SK-N-SH treated with all-trans-retinoic acid at 6 μM for 48 hours (cell line): ENCODE results near the gene EPS8L2.
A peak's percentile ranks its signal among the peaks of the same experiment; 100 is the strongest.

Source experiments
- ATAC-seq: fragments of 200-7000 bp; cut with Tn5 transposase; 3 replicates; pipeline ENCODE4 v1.9.1; 2020; ENCODE audit warnings: mild to moderate bottlenecking, moderate library complexity
- CSDC2 ChIP-seq: fragments of 250-450 bp; sonication (Bioruptor Pico); IDR thresholded peaks from 2 replicates; pipeline ENCODE4 v1.5.0; 2020; ENCODE audit warnings: mild to moderate bottlenecking, moderate library complexity
- ESRRG ChIP-seq: fragments of 250-450 bp; sonication (Bioruptor Pico); IDR thresholded peaks from 2 replicates; pipeline ENCODE4 v1.6.1; 2021; ENCODE audit warnings: mild to moderate bottlenecking
- GLIS3 ChIP-seq: fragments of 250-450 bp; sonication (Bioruptor Pico); IDR thresholded peaks from 2 replicates; pipeline ENCODE4 v1.5.0; 2020; ENCODE audit warnings: mild to moderate bottlenecking, moderate library complexity
- ISL1 ChIP-seq: fragments of 250-450 bp; sonication (Bioruptor Pico); IDR thresholded peaks from 2 replicates; pipeline ENCODE4 v2.1.2; 2022; ENCODE audit warnings: mild to moderate bottlenecking, moderate library complexity
- OSR1 ChIP-seq: fragments of 250-450 bp; sonication (Bioruptor Pico); IDR thresholded peaks from 2 replicates; pipeline ENCODE4 v1.8.0; 2022; ENCODE audit warnings: moderate library complexity, mild to moderate bottlenecking, inconsistent platforms
- PPARA ChIP-seq: fragments of 250-450 bp; sonication (Bioruptor Pico); IDR thresholded peaks from 2 replicates; pipeline ENCODE4 v1.5.0; 2020; ENCODE audit warnings: mild to moderate bottlenecking, borderline replicate concordance
- RARB ChIP-seq: fragments of 250-450 bp; sonication (Bioruptor Pico); IDR thresholded peaks from 2 replicates; pipeline ENCODE4 v1.8.0; 2021; ENCODE audit warnings: mild to moderate bottlenecking, moderate library complexity
- SNAI2 ChIP-seq: fragments of 250-450 bp; sonication (Bioruptor Pico); IDR thresholded peaks from 2 replicates; pipeline ENCODE4 v1.5.0; 2020; ENCODE audit warnings: mild to moderate bottlenecking, moderate library complexity
- TCF4 ChIP-seq: fragments of 250-450 bp; sonication (Bioruptor Pico); IDR thresholded peaks from 2 replicates; pipeline ENCODE4 v1.8.0; 2021; ENCODE audit warnings: mild to moderate bottlenecking, moderate library complexity, borderline replicate concordance
- TOX ChIP-seq: fragments of 250-450 bp; sonication (Bioruptor Pico); IDR thresholded peaks from 2 replicates; pipeline ENCODE4 v1.8.0; 2021; ENCODE audit warnings: mild to moderate bottlenecking, moderate library complexity, borderline replicate concordance
- ZC3H10 ChIP-seq: fragments of 250-450 bp; sonication (Bioruptor Pico); IDR thresholded peaks from 2 replicates; pipeline ENCODE4 v1.5.1; 2021; ENCODE audit warnings: mild to moderate bottlenecking, moderate library complexity
- ZFP3 ChIP-seq: fragments of 250-450 bp; sonication (Bioruptor Pico); IDR thresholded peaks from 2 replicates; pipeline ENCODE4 v1.5.0; 2020; ENCODE audit warnings: mild to moderate bottlenecking, moderate library complexity
- ZFP30 ChIP-seq: fragments of 450-650 bp; formaldehyde crosslinking; IDR thresholded peaks from 2 replicates; pipeline ENCODE4 v1.5.0; 2022; ENCODE audit warnings: mild to moderate bottlenecking, moderate library complexity
- ZNF565 ChIP-seq: fragments of 450-650 bp; formaldehyde crosslinking; conservative IDR thresholded peaks from 2 replicates; pipeline ENCODE4 v1.5.0; 2020; ENCODE audit warnings: low read depth, mild to moderate bottlenecking, moderate library complexity
- ZNF70 ChIP-seq: fragments of 450-650 bp; formaldehyde crosslinking; IDR thresholded peaks from 2 replicates; pipeline ENCODE4 v1.5.0; 2020; ENCODE audit warnings: mild to moderate bottlenecking, moderate library complexity
- ZNF8 ChIP-seq: fragments of 450-650 bp; formaldehyde crosslinking; IDR thresholded peaks from 2 replicates; pipeline ENCODE4 v1.5.0; 2020; ENCODE audit warnings: mild to moderate bottlenecking, moderate library complexity
- TF ChIP-seq, protein P1 (sequence below): fragments of 250-450 bp; sonication (Bioruptor Pico); IDR thresholded peaks from 2 replicates; pipeline ENCODE4 v1.5.0; 2020; ENCODE audit warnings: mild to moderate bottlenecking, moderate library complexity
- TF ChIP-seq, protein P2 (sequence below): fragments of 250-450 bp; sonication (Bioruptor Pico); IDR thresholded peaks from 2 replicates; pipeline ENCODE4 v1.5.1; 2021; ENCODE audit warnings: mild to moderate bottlenecking, moderate library complexity
- TF ChIP-seq, protein P3 (sequence below): fragments of 250-450 bp; sonication (Bioruptor Pico); IDR thresholded peaks from 2 replicates; pipeline ENCODE4 v1.5.1; 2020; ENCODE audit warnings: low read depth, mild to moderate bottlenecking, moderate library complexity
- TF ChIP-seq, protein P4 (sequence below): fragments of 250-450 bp; sonication (Bioruptor Pico); IDR thresholded peaks from 2 replicates; pipeline ENCODE4 v1.8.0; 2021; ENCODE audit warnings: low read depth, mild to moderate bottlenecking, moderate library complexity, borderline replicate concordance
- TF ChIP-seq, protein P5 (sequence below): fragments of 250-450 bp; sonication (Bioruptor Pico); IDR thresholded peaks from 2 replicates; pipeline ENCODE4 v1.8.0; 2020; ENCODE audit warnings: mild to moderate bottlenecking, moderate library complexity, borderline replicate concordance

The EPS8L2 gene

DNA sequence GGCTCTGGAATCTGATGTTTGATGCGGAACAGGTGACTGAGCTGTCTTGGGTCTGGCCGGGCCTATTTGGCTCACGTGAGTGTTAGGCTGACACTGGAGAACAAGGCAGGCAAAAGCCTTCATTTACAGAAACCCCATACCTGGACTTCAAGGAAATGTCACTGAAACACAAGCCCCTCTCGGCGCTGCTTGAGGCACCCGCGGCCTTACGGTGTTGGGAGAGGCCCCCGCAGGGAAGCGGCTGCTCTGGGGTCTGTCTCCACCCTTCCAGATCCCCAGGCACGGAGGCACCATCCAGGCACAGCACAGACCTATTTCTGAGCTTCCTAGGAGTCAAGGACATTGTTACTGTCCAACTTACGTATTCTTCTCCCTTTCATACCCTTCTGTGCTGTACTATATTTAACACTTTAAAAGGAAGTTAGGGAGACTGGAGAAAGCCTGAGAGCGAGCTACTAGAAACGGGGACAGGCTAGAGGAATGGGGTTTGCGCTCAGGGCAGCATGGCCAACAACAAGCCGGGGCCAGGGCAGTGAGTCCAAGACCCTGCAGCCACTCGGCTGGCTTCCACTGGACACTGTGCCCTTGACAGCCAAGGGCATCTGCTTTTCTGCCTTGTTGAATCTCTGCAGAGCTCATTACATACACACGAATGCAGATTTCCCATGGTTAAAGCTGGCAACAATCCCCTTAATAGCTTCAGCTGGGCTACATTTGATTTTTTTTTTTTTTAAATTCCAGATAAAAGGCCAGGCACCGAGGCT is 45.2 kb upstream of the EPS8L2 start (continued):
- TF ChIP-seq, protein P1, sequence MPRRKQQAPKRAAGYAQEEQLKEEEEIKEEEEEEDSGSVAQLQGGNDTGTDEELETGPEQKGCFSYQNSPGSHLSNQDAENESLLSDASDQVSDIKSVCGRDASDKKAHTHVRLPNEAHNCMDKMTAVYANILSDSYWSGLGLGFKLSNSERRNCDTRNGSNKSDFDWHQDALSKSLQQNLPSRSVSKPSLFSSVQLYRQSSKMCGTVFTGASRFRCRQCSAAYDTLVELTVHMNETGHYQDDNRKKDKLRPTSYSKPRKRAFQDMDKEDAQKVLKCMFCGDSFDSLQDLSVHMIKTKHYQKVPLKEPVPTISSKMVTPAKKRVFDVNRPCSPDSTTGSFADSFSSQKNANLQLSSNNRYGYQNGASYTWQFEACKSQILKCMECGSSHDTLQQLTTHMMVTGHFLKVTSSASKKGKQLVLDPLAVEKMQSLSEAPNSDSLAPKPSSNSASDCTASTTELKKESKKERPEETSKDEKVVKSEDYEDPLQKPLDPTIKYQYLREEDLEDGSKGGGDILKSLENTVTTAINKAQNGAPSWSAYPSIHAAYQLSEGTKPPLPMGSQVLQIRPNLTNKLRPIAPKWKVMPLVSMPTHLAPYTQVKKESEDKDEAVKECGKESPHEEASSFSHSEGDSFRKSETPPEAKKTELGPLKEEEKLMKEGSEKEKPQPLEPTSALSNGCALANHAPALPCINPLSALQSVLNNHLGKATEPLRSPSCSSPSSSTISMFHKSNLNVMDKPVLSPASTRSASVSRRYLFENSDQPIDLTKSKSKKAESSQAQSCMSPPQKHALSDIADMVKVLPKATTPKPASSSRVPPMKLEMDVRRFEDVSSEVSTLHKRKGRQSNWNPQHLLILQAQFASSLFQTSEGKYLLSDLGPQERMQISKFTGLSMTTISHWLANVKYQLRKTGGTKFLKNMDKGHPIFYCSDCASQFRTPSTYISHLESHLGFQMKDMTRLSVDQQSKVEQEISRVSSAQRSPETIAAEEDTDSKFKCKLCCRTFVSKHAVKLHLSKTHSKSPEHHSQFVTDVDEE (CRISPR knock-in tag) = no peak
- no peak for TF ChIP-seq ZNF70
- no peak for TF ChIP-seq PPARA
- TF ChIP-seq TOX = no peak
- no peak for TF ChIP-seq OSR1 (CRISPR knock-in tag)
- no peak for TF ChIP-seq SNAI2 (CRISPR knock-in tag)
- no peak for TF ChIP-seq ISL1

DNA sequence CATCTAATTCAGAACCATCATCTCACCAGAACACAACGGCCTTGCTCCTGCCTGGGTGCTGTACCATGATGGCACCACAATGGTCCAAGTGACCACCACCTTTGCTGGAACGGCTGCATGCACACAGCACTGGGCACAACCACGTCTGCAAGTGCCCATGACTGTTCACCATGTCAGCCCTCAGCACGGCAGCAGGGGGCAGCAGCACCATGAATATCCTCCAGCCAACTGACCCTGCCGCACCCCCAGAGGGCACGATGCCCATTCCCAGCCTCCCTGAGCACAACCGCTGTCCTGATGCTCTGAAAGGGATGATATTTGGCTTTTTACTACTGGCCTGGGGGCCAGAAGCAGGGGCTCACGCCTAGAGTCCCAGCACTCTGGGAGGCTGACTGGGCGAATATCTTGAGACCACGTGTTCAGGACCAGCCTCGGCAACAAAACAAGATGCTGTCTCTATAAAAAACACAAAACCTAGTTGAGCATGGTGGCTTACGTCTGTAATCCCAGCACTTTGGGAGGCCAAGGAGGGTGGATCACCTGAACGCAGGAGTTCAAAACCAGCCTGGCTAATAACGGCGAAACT is 43.2 kb upstream of the EPS8L2 start:
- TF ChIP-seq OSR1 (CRISPR knock-in tag) = no peak
- no peak for TF ChIP-seq RARB (CRISPR knock-in tag)
- TF ChIP-seq SNAI2 (CRISPR knock-in tag) = no peak
- TF ChIP-seq ZNF8 = no peak
- TF ChIP-seq, protein P2, sequence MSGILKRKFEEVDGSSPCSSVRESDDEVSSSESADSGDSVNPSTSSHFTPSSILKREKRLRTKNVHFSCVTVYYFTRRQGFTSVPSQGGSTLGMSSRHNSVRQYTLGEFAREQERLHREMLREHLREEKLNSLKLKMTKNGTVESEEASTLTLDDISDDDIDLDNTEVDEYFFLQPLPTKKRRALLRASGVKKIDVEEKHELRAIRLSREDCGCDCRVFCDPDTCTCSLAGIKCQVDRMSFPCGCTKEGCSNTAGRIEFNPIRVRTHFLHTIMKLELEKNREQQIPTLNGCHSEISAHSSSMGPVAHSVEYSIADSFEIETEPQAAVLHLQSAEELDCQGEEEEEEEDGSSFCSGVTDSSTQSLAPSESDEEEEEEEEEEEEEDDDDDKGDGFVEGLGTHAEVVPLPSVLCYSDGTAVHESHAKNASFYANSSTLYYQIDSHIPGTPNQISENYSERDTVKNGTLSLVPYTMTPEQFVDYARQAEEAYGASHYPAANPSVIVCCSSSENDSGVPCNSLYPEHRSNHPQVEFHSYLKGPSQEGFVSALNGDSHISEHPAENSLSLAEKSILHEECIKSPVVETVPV (CRISPR knock-in tag) = no peak
- no peak for TF ChIP-seq ESRRG (CRISPR knock-in tag)
- no peak for TF ChIP-seq PPARA
- no peak for TF ChIP-seq TCF4 (CRISPR knock-in tag)
- no peak for TF ChIP-seq ZFP30 (CRISPR knock-in tag)
- TF ChIP-seq, protein P3, sequence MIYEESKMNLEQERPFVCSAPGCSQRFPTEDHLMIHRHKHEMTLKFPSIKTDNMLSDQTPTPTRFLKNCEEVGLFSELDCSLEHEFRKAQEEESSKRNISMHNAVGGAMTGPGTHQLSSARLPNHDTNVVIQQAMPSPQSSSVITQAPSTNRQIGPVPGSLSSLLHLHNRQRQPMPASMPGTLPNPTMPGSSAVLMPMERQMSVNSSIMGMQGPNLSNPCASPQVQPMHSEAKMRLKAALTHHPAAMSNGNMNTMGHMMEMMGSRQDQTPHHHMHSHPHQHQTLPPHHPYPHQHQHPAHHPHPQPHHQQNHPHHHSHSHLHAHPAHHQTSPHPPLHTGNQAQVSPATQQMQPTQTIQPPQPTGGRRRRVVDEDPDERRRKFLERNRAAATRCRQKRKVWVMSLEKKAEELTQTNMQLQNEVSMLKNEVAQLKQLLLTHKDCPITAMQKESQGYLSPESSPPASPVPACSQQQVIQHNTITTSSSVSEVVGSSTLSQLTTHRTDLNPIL (CRISPR knock-in tag) = no peak
- no peak for TF ChIP-seq ZNF565 (CRISPR knock-in tag)
- TF ChIP-seq ISL1 = no peak
- peak; percentile 92 for ATAC-seq

DNA sequence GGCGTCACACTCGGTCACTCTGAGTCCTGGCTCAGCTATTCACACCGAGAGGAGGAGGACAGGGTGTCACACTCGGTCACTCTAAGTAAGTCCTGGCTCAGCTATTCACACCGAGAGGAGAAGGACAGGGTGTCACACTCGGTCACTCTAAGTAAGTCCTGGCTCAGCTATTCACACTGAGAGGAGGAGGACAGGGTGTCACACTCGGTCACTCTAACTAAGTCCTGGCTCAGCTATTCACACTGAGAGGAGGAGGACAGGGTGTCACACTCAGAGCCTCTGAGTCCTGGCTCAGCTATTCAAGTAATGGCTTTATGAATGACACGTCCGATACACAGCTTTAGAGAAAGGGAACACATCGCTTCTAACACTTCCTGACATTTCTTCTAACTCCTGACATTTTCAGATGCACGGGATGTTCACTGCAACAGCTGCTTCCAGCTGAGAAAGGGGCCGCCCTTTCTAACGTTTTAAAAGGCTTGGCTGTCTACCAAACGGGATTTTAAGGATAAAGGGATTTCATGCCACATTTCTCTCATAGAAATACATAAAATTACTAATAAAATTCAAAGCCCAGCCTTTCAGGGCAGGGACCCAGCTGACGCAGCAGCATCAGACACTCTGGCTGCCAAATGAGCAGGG is 40.8 kb upstream of the EPS8L2 start:
- no peak for ATAC-seq
- TF ChIP-seq, protein P4, sequence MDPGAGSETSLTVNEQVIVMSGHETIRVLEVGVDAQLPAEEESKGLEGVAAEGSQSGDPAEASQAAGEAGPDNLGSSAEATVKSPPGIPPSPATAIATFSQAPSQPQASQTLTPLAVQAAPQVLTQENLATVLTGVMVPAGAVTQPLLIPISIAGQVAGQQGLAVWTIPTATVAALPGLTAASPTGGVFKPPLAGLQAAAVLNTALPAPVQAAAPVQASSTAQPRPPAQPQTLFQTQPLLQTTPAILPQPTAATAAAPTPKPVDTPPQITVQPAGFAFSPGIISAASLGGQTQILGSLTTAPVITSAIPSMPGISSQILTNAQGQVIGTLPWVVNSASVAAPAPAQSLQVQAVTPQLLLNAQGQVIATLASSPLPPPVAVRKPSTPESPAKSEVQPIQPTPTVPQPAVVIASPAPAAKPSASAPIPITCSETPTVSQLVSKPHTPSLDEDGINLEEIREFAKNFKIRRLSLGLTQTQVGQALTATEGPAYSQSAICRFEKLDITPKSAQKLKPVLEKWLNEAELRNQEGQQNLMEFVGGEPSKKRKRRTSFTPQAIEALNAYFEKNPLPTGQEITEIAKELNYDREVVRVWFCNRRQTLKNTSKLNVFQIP (CRISPR knock-in tag) = no peak
- TF ChIP-seq ZFP3 (CRISPR knock-in tag) (no peak), ZC3H10 (no peak), RARB (CRISPR knock-in tag) (no peak), ZFP30 (CRISPR knock-in tag) (no peak), ISL1 (no peak), CSDC2 (no peak), GLIS3 (no peak), ZNF565 (CRISPR knock-in tag) (no peak), OSR1 (CRISPR knock-in tag) (no peak), ESRRG (CRISPR knock-in tag) (no peak)
- TF ChIP-seq, protein P3 (CRISPR knock-in tag) = no peak
- TF ChIP-seq, protein P2 (CRISPR knock-in tag) = no peak
- TF ChIP-seq, protein P5, sequence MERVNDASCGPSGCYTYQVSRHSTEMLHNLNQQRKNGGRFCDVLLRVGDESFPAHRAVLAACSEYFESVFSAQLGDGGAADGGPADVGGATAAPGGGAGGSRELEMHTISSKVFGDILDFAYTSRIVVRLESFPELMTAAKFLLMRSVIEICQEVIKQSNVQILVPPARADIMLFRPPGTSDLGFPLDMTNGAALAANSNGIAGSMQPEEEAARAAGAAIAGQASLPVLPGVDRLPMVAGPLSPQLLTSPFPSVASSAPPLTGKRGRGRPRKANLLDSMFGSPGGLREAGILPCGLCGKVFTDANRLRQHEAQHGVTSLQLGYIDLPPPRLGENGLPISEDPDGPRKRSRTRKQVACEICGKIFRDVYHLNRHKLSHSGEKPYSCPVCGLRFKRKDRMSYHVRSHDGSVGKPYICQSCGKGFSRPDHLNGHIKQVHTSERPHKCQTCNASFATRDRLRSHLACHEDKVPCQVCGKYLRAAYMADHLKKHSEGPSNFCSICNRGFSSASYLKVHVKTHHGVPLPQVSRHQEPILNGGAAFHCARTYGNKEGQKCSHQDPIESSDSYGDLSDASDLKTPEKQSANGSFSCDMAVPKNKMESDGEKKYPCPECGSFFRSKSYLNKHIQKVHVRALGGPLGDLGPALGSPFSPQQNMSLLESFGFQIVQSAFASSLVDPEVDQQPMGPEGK (CRISPR knock-in tag) = no peak
